GM19023 (cell line): ENCODE measurements around the gene CEP128.
A peak's percentile ranks its signal among the peaks of the same experiment; 100 is the strongest.

Experiments
- ATAC-seq: cut with Tn5 transposase; IDR thresholded peaks from one replicate; pipeline ENCODE4 v1.9.1; 2021; ENCODE audit warnings: mild to moderate bottlenecking, moderate library complexity; ENCODE audit not compliant: unreplicated experiment

Gene CEP128

GRCh38 chr14:80621701-80622100, 319.8 kb downstream of the CEP128 start:
- peak; percentile 77 for ATAC-seq

- no peak for ATAC-seq
These were observed 321.1 kb downstream of the CEP128 start for GRCh38 chr14:80620434-80620833.

- no peak for ATAC-seq
These were observed 322.7 kb downstream of the CEP128 start for GRCh38 chr14:80618751-80619329.

- ATAC-seq, result peak; percentile 85
These were observed 325.7 kb downstream of the CEP128 start for GRCh38 chr14:80615831-80616230.

- no peak for ATAC-seq
These were observed 332.5 kb downstream of the CEP128 start for GRCh38 chr14:80609055-80609454.

GRCh38 chr14:80608563-80608962, 333.0 kb downstream of the CEP128 start:
- ATAC-seq, result no peak

- ATAC-seq, result no peak
These were observed 333.9 kb downstream of the CEP128 start for GRCh38 chr14:80607430-80608190.

- no peak for ATAC-seq
These were observed 335.2 kb downstream of the CEP128 start for GRCh38 chr14:80606347-80606772.

GRCh38 chr14:80605536-80605935, 336.0 kb downstream of the CEP128 start:
- no peak for ATAC-seq

GRCh38 chr14:80602946-80603345, 338.6 kb downstream of the CEP128 start:
- no peak for ATAC-seq

GRCh38 chr14:80587096-80587724, 354.3 kb downstream of the CEP128 start:
- ATAC-seq, result peak; percentile 96

- no peak for ATAC-seq
These were observed 355.4 kb downstream of the CEP128 start for GRCh38 chr14:80586131-80586530.

- ATAC-seq, result no peak
These were observed 356.1 kb downstream of the CEP128 start for GRCh38 chr14:80585506-80585835.

- no peak for ATAC-seq
These were observed 356.6 kb downstream of the CEP128 start for GRCh38 chr14:80584744-80585505.

GRCh38 chr14:80577599-80577998, 363.9 kb downstream of the CEP128 start:
- no peak for ATAC-seq

- ATAC-seq, result no peak
These were observed 365.1 kb downstream of the CEP128 start for GRCh38 chr14:80576401-80576800.

- ATAC-seq, result no peak
These were observed 365.8 kb downstream of the CEP128 start for GRCh38 chr14:80575763-80576162.

GRCh38 chr14:80572666-80573065, 368.9 kb downstream of the CEP128 start:
- ATAC-seq, result no peak

GRCh38 chr14:80570930-80571298, 370.6 kb downstream of the CEP128 start:
- ATAC-seq, result no peak

GRCh38 chr14:80567905-80568536, 373.5 kb downstream of the CEP128 start:
- ATAC-seq, result no peak

GRCh38 chr14:80565001-80565400, 376.5 kb downstream of the CEP128 start:
- no peak for ATAC-seq
